Neural cell (in vitro differentiated cells): ENCODE measurements around the gene NAT9. TPM values are rescaled to one million over a fixed set of nuclear protein-coding genes. Genes with fewer than 3 reads are reported as not detected.

Source experiments
- H2AFZ ChIP-seq: fragments of 200-600, 300-800 bp; sonication (generic), shearing (Covaris generic); 2 replicates; pipeline ENCODE4 v1.6.0; 2014; ENCODE audit warnings: low read depth, mild to moderate bottlenecking, antibody characterized with exemption, low read length, moderate library complexity
- H3F3A ChIP-seq: fragments of 200-600 bp; shearing (Covaris generic); 2 replicates; pipeline ENCODE4 v1.6.1; 2016; ENCODE audit warnings: mild to moderate bottlenecking, moderate library complexity, mixed read lengths, antibody characterized with exemption, low read length; ENCODE audit not compliant: insufficient read depth, poor library complexity, severe bottlenecking
- H3K27ac ChIP-seq: fragments of 200-600, 300-800 bp; sonication (generic), shearing (Covaris generic); 2 replicates; pipeline ENCODE4 v1.5.1; 2014; ENCODE audit warnings: mild to moderate bottlenecking, low read length, moderate library complexity
- H3K27me3 ChIP-seq: fragments of 300-800, 200-600 bp; sonication (generic), shearing (Covaris generic); 2 replicates; pipeline ENCODE4 v1.6.0; 2014; ENCODE audit warnings: mild to moderate bottlenecking, low read depth, low read length, moderate library complexity; ENCODE audit not compliant: insufficient read depth
- H3K36me3 ChIP-seq: fragments of 300-800, 200-600 bp; sonication (generic), shearing (Covaris generic); 2 replicates; pipeline ENCODE4 v1.5.1; 2014; ENCODE audit warnings: mild to moderate bottlenecking, antibody characterized with exemption, low read length, moderate library complexity; ENCODE audit not compliant: insufficient read depth
- H3K4me2 ChIP-seq: fragments of 300-800, 200-600 bp; sonication (generic), shearing (Covaris generic); 2 replicates; pipeline ENCODE4 v1.6.0; 2014; ENCODE audit warnings: mild to moderate bottlenecking, low read length
- H3K4me3 ChIP-seq: fragments of 300-800, 200-600 bp; sonication (generic), shearing (Covaris generic); 2 replicates; pipeline ENCODE4 v1.5.1; 2014; ENCODE audit warnings: mild to moderate bottlenecking, low read length, moderate library complexity
- H3K79me2 ChIP-seq: fragments of 200-600 bp; shearing (Covaris generic); replicated peaks from 2 replicates; pipeline ENCODE4 v1.6.0; 2014; ENCODE audit warnings: mild to moderate bottlenecking, low read length, moderate library complexity; ENCODE audit not compliant: insufficient read depth
- H3K9ac ChIP-seq: fragments of 300-800, 200-600 bp; sonication (generic), shearing (Covaris generic); 2 replicates; pipeline ENCODE4 v1.6.1; 2016; ENCODE audit warnings: mild to moderate bottlenecking, low read length, mixed read lengths
- H3K9me2 ChIP-seq: fragments of 200-600 bp; shearing (Covaris generic); 2 replicates; pipeline ENCODE4 v1.6.1; 2016; ENCODE audit warnings: mild to moderate bottlenecking, low read length, mixed read lengths; ENCODE audit not compliant: insufficient read depth
- H3K9me3 ChIP-seq: fragments of 200-600, 300-800 bp; sonication (generic), shearing (Covaris generic); 2 replicates; pipeline ENCODE4 v1.6.1; 2016; ENCODE audit warnings: mild to moderate bottlenecking, mixed run types, low read length, moderate library complexity, mixed read lengths
- H4K20me1 ChIP-seq: fragments of 200-600 bp; shearing (Covaris generic); 2 replicates; pipeline ENCODE4 v1.6.1; 2016; ENCODE audit warnings: mild to moderate bottlenecking, mixed run types; ENCODE audit not compliant: insufficient read depth
- CTCF ChIP-seq: fragments of 450-650 bp; IDR thresholded peaks from 2 replicates; pipeline ENCODE4 v1.5.1; 2014; ENCODE audit warnings: antibody characterized with exemption, mild to moderate bottlenecking, moderate library complexity; ENCODE audit not compliant: poor library complexity, severe bottlenecking
- EP300 ChIP-seq: fragments of 450-650 bp; conservative IDR thresholded peaks from 2 replicates; pipeline ENCODE4 v1.6.1; 2014; ENCODE audit warnings: antibody characterized with exemption, mild to moderate bottlenecking, moderate library complexity; ENCODE audit not compliant: poor library complexity, severe bottlenecking
- EZH2 ChIP-seq: fragments of 200-600, 300-800 bp; shearing (Covaris generic), sonication (generic); IDR thresholded peaks from 2 replicates; pipeline ENCODE4 v1.6.1; 2014; ENCODE audit warnings: antibody characterized with exemption, low read length, borderline replicate concordance, mild to moderate bottlenecking; ENCODE audit not compliant: insufficient read depth, poor library complexity, severe bottlenecking
- MXI1 ChIP-seq: fragments of 450-650 bp; conservative IDR thresholded peaks from 2 replicates; pipeline ENCODE4 v1.6.1; 2014; ENCODE audit warnings: antibody characterized with exemption, mild to moderate bottlenecking; ENCODE audit not compliant: poor library complexity, severe bottlenecking
- POLR2AphosphoS5 ChIP-seq: IDR thresholded peaks from 2 replicates; pipeline ENCODE4 v1.6.1; 2012
- RAD21 ChIP-seq: fragments of 450-650 bp; conservative IDR thresholded peaks from 2 replicates; pipeline ENCODE4 v1.6.1; 2014; ENCODE audit warnings: antibody characterized with exemption, mild to moderate bottlenecking, moderate library complexity
- REST ChIP-seq: IDR thresholded peaks from 2 replicates; pipeline ENCODE4 v1.6.1; 2012; ENCODE audit warnings: borderline replicate concordance
- SMC3 ChIP-seq: fragments of 450-650 bp; conservative IDR thresholded peaks from 2 replicates; pipeline ENCODE4 v1.6.1; 2014; ENCODE audit warnings: antibody characterized with exemption, mild to moderate bottlenecking, moderate library complexity; ENCODE audit not compliant: poor library complexity
- TAF1 ChIP-seq: IDR thresholded peaks from 2 replicates; pipeline ENCODE4 v1.6.1; 2012; ENCODE audit warnings: low read depth
- polyA plus RNA-seq: library from polyadenylated mRNA; depleted of rRNA; stranded (reverse); fragments of >200 nt; gene quantifications from 2 replicates; pipeline ENCODE4 v1.2.3, GENCODE V29; 2014

NAT9 gene
- polyA plus RNA-seq, 1 donor from 2014 or later = 243 TPM

- no peaks in the 10 kb centered on the region for H4K20me1 ChIP-seq
- H3K4me3 ChIP-seq = no peak overlapping the region
- no peaks in the 10 kb centered on the region for H3K27me3 ChIP-seq
- no peaks in the 10 kb centered on the region for H3K36me3 ChIP-seq
- no peaks in the 10 kb centered on the region for H3K9me3 ChIP-seq
- H3K27ac ChIP-seq = no peak overlapping the region
- no peaks in the 10 kb centered on the region for H3F3A ChIP-seq
- no peaks in the 10 kb centered on the region for H3K79me2 ChIP-seq
- no peak overlapping the region for H2AFZ ChIP-seq
- H3K9ac ChIP-seq = no peak overlapping the region
- H3K9me2 ChIP-seq = no peaks in the 10 kb centered on the region
- TF ChIP-seq SMC3 (no peak), POLR2AphosphoS5 (no peak), EZH2 (no peak)
- no peak overlapping the region for H3K4me2 ChIP-seq
Observed at GRCh38 chr17:74814453-74814852, 38.3 kb upstream of the NAT9 start.

- Histone ChIP-seq H3K79me2 (no peaks in the 10 kb centered on the region), H2AFZ (no peak overlapping the region), H3K36me3 (no peaks in the 10 kb centered on the region), H3K9me3 (no peaks in the 10 kb centered on the region), H3K4me2 (no peak overlapping the region), H3K9me2 (no peaks in the 10 kb centered on the region), H3K27ac (no peak overlapping the region), H3K4me3 (no peak overlapping the region), H4K20me1 (no peaks in the 10 kb centered on the region), H3K9ac (no peak overlapping the region), H3F3A (no peaks in the 10 kb centered on the region), H3K27me3 (no peaks in the 10 kb centered on the region)
- TF ChIP-seq CTCF (no peak), TAF1 (no peak), SMC3 (no peak), POLR2AphosphoS5 (no peak)
Observed at GRCh38 chr17:74812109-74813009, 36.2 kb upstream of the NAT9 start.

GRCh38 chr17:74810699-74811485, 34.7 kb upstream of the NAT9 start:
- Histone ChIP-seq H3K4me2 (no peak overlapping the region), H4K20me1 (no peaks in the 10 kb centered on the region), H3K36me3 (no peaks in the 10 kb centered on the region), H3K9ac (no peak overlapping the region), H3K79me2 (no peaks in the 10 kb centered on the region), H2AFZ (no peak overlapping the region), H3F3A (no peaks in the 10 kb centered on the region), H3K27me3 (no peaks in the 10 kb centered on the region), H3K27ac (no peak overlapping the region), H3K4me3 (no peak overlapping the region), H3K9me2 (no peaks in the 10 kb centered on the region), H3K9me3 (no peaks in the 10 kb centered on the region)
- TF ChIP-seq MXI1 (no peak), EZH2 (no peak), REST (no peak), CTCF (no peak), TAF1 (no peak), EP300 (no peak), POLR2AphosphoS5 (no peak), RAD21 (no peak), SMC3 (no peak)
